Measurements from ENCODE around the gene CYGB. TPM values are rescaled to one million over a fixed set of nuclear protein-coding genes. Genes with fewer than 3 reads are reported as not detected.

The CYGB gene
- total and polyA plus RNA-seq, 2 of the 13 experiments (the other 11 are each of a cell fraction or from before 2014, with no cell fraction given): 18.9 to 27.1 TPM

DNA sequence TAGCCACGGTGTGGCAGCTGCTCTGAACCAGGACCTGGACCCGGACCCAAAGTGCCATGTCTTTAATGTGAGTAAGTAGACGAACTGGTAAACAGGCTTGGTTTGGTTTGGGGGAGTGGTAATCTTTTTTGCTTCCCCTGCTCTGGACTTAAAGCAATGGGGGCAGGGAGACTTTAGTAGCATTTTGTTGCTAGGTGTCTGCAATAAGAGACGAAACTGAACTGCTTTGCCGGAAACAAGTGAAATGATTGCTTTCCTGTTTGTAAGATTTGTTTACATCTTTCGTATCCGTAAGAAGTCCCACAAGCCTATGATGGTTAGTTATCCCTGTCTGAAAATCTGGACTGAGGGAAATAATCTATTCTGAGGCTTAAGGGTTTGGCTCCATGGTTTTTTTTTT is 23.8 kb upstream of the CYGB start:
- peaks cover 54% of the 10 kb centered on the region for H3K4me1 ChIP-seq (ENCODE audit: insufficient read depth, low read length)
- ATAC-seq (no peak), FAIRE-seq (no peak), DNase-seq (ENCODE audit: low spot score) (no peak)
- peak overlapping the region; percentile 82 for H3K4me2 ChIP-seq (ENCODE audit: low read depth, low read length)
- 82% methylated on average over 7 of the region's 7 CpGs for WGBS (ENCODE audit: low lambda C conversion rate)
- no peaks in the 10 kb centered on the region; a peak in 1 of 5 replicates for H3K27me3 ChIP-seq (ENCODE audit: control insufficient read depth in 1 of 2, insufficient read depth in 2 of 2, low read length in 2 of 2)
- BruUV-seq (replicated peaks): no TSS peak
- peaks cover 55% of the 10 kb centered on the region for H3K79me2 ChIP-seq (ENCODE audit: insufficient read depth, low read length)
- ChIA-PET CTCF (ENCODE audit: low intra/inter-chr PET ratio, low total read pairs) (no interaction called here), POLR2A (interaction anchor here (2.9 to 6.5 kb wide), 2 partner anchors 7 to 10 kb away, joined by 10 to 129 read pairs; a partner anchor contains a TSS)
- H3K36me3 ChIP-seq (replicated peaks in 1 of 2; ENCODE audit: control insufficient read depth in 1 of 2, insufficient read depth in 2 of 2, low read length in 2 of 2): peaks cover 10 to 50% of the 10 kb centered on the region in 2 experiments
- peak overlapping the region in 1 of 3 experiments; percentile 10; a peak in 1 of 6 replicates for H3K4me3 ChIP-seq (replicated peaks in 1 of 3; ENCODE audit: insufficient read depth in 1 of 3, low read depth in 2 of 3, low read length in 3 of 3)
- H3K27ac ChIP-seq (ENCODE audit: extremely low read length, insufficient read depth, low read length): no peak overlapping the region
- intact Hi-C loops (cut with micrococcal nuclease; ENCODE audit: unreplicated experiment) (no loop called here), in situ Hi-C loops (cut with HindIII; ENCODE audit: extremely low pct_ligation_motif_present, low pct_unique_long_range_greater_than_20kb) (loop anchor here (10.0 kb wide), 1 partner anchor 63 kb away; no protein-coding TSS in a partner anchor)
- H3K9ac ChIP-seq (ENCODE audit: insufficient read depth, low read depth, low read length): peak overlapping the region; percentile 17; the same call in 1 of the 2 replicates
- TF ChIP-seq ZBTB38 (CRISPR knock-in tag; IDR thresholded peaks at IDR 0.05) (no peak), CREM (IDR thresholded peaks at IDR 0.05) (peak; percentile 24; the same call in 1 of the 2 replicates), CREM (CRISPR knock-in tag; IDR thresholded peaks at IDR 0.05) (no peak), ZNF83 (CRISPR knock-in tag; IDR thresholded peaks at IDR 0.05; ENCODE audit: borderline replicate concordance) (no peak), ZNF781 (CRISPR knock-in tag; IDR thresholded peaks at IDR 0.05; ENCODE audit: borderline replicate concordance, not compliant biosample characterization) (peak; percentile 7)
- peaks cover 60% of the 10 kb centered on the region for H4K20me1 ChIP-seq (ENCODE audit: insufficient read depth, low read length)
- no peaks in the 10 kb centered on the region for H3K9me3 ChIP-seq (ENCODE audit: low read length)
- no peak overlapping the region for H2AFZ ChIP-seq (ENCODE audit: low read length)

DNA sequence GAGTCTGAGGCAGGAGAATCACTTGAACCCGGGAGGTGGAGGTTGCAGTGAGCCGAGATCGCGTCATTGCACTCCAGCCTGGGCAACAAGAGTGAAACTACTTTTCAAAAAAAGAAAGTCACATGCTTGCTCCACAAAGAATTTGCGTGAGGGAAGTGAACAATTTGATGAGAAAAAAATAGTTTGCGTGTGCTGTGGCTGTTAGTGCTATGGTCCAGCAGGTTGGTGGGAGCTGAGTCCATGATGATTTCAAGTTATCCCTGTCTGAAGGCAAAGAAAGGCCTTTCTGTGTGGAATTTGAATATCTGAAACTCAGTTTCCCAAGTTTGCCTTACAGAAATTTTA is 23.3 kb upstream of the CYGB start:
- Histone ChIP-seq H3K9me3 (ENCODE audit: low read length) (no peaks in the 10 kb centered on the region), H3K9ac (ENCODE audit: insufficient read depth, low read depth, low read length) (0 out of 2 replicates have a peak overlapping the region, but pooled peaks have one; percentile 17), H3K27ac (ENCODE audit: extremely low read length, insufficient read depth, low read length) (no peak overlapping the region), H3K79me2 (ENCODE audit: insufficient read depth, low read length) (peaks cover 55% of the 10 kb centered on the region), H3K4me2 (ENCODE audit: low read depth, low read length) (peak overlapping the region; percentile 82), H3K36me3 (replicated peaks in 1 of 2; ENCODE audit: control insufficient read depth in 1 of 2, insufficient read depth in 2 of 2, low read length in 2 of 2) (peaks cover 10 to 47% of the 10 kb centered on the region in 2 experiments), H3K4me1 (ENCODE audit: insufficient read depth, low read length) (peaks cover 49% of the 10 kb centered on the region), H2AFZ (ENCODE audit: low read length) (no peak overlapping the region), H3K27me3 (ENCODE audit: control insufficient read depth in 1 of 2, insufficient read depth in 2 of 2, low read length in 2 of 2) (no peaks in the 10 kb centered on the region; a peak in 1 of 5 replicates), H3K4me3 (replicated peaks in 1 of 3; ENCODE audit: insufficient read depth in 1 of 3, low read depth in 2 of 3, low read length in 3 of 3) (peak overlapping the region in 2 of 3 experiments; percentile 10 to 21; a peak in 1 of 6 replicates), H4K20me1 (ENCODE audit: insufficient read depth, low read length) (peaks cover 55% of the 10 kb centered on the region)
- in situ Hi-C loops (cut with HindIII; ENCODE audit: extremely low pct_ligation_motif_present, low pct_unique_long_range_greater_than_20kb) (loop anchor here (10.0 kb wide), 1 partner anchor 64 kb away; no protein-coding TSS in a partner anchor), intact Hi-C loops (cut with micrococcal nuclease; ENCODE audit: unreplicated experiment) (no loop called here)
- no peak for DNase-seq (ENCODE audit: low spot score)
- ChIA-PET POLR2A (interaction anchor here (2.9 to 6.5 kb wide), 2 partner anchors 8 to 9 kb away, joined by 10 to 129 read pairs; a partner anchor contains a TSS), CTCF (ENCODE audit: low intra/inter-chr PET ratio, low total read pairs) (no interaction called here)
- 83% methylated on average over 6 of the region's 6 CpGs for WGBS (ENCODE audit: low lambda C conversion rate)
- no peak for ATAC-seq
- BruUV-seq (replicated peaks): no TSS peak
- FAIRE-seq: no peak
- TF ChIP-seq HNF4A (CRISPR knock-in tag; IDR thresholded peaks at IDR 0.05) (no peak), ZBTB42 (CRISPR knock-in tag; IDR thresholded peaks at IDR 0.05) (no peak), ZNF180 (CRISPR knock-in tag; IDR thresholded peaks at IDR 0.05; ENCODE audit: borderline replicate concordance, low read depth) (no peak), SP2 (CRISPR knock-in tag; IDR thresholded peaks at IDR 0.05) (no peak), POLR2AphosphoS5 (IDR thresholded peaks at IDR 0.05; ENCODE audit: low read depth, low read length) (0 out of 2 replicates have a peak, but pooled peaks have one; percentile 21), SAFB2 (CRISPR knock-in tag; IDR thresholded peaks at IDR 0.05; ENCODE audit: borderline replicate concordance, low read depth) (0 out of 2 replicates have a peak, but pooled peaks have one; percentile 35), KLF6 (CRISPR knock-in tag; IDR thresholded peaks at IDR 0.05) (no peak), ZNF891 (CRISPR knock-in tag; IDR thresholded peaks at IDR 0.05) (0 out of 2 replicates have a peak, but pooled peaks have one; percentile 23), ZNF619 (CRISPR knock-in tag; IDR thresholded peaks at IDR 0.05) (no peak), ZNF607 (CRISPR knock-in tag; IDR thresholded peaks at IDR 0.05; ENCODE audit: borderline replicate concordance) (no peak), RBFOX2 (IDR thresholded peaks at IDR 0.05; ENCODE audit: low read depth, low read length) (peak; percentile 53)
- TF ChIP-seq, protein P1, sequence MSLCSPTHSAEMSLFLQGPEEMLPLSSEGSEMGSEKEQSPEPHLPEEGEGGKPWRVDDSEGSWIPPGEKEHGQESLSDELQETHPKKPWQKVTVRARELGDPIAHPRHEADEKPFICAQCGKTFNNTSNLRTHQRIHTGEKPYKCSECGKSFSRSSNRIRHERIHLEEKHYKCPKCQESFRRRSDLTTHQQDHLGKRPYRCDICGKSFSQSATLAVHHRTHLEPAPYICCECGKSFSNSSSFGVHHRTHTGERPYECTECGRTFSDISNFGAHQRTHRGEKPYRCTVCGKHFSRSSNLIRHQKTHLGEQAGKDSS (CRISPR knock-in tag; IDR thresholded peaks at IDR 0.05; ENCODE audit: borderline replicate concordance, low read depth): no peak
